Suppressor macrophage treated with lipopolysaccharide for 4 hours (primary cell): ENCODE data around the gene ATP7A.

Experiments used
- DNase-seq: peaks from one replicate; pipeline ENCODE4 v3.0.0-alpha.2; 2020

ATP7A gene

DNA sequence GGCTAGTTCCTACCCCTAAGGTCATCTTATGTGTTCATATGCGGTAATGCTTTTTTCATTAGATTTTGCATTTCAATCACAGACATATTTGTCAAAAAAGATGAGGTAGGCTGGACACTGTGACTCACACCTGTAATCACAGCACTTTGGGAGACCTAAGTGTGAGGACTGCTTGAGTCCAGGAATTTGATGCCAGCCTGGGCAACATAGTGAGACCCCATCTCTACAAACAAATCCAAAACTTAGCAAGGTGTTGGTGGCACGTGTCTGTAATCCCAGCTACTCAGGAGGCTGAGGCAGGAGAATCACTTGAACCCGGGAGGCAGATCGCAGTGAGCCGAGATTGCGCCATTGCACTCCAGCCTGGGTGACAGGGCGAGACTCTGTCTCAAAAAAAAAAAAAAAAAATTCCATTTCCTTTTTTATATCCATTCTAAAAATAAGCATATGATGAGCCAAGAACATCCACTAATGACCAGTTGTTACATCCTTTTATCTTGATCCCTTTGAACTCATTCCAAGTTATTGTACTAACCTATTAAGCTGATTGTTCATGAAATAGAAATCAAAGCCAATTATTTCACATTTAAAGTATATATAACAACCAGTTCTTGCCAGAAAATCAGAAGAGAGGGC, 35.5 kb downstream of the ATP7A start:
- DNase-seq = peak; percentile 25

GRCh38 chrX:77946571-77946970, 36.1 kb downstream of the ATP7A start:
- DNase-seq = no peak

- DNase-seq = no peak
These were observed 39.3 kb downstream of the ATP7A start for GRCh38 chrX:77949840-77950239.

- no peak for DNase-seq
These were observed 41.7 kb downstream of the ATP7A start for GRCh38 chrX:77952173-77952572.

DNA sequence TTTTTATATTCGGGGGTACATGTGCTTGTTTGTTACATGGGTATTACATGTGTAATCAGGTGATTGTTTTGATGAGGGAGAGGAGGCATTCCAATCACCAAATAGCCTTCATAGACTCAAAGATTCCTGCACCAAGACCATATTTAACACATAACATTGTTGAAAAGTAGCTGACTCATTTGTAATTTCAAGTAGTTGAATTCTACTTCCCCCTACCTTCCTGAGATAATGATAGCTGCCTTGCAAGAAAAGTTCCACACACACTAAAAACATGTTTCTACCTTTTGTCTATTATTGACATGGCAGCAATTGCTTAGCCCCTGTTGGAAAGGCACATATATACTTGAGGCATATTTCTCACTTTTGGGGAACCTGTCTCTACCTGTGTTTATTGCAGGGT, 42.8 kb downstream of the ATP7A start:
- DNase-seq = no peak

GRCh38 chrX:77953708-77954107, 43.2 kb downstream of the ATP7A start:
- DNase-seq = no peak

DNA sequence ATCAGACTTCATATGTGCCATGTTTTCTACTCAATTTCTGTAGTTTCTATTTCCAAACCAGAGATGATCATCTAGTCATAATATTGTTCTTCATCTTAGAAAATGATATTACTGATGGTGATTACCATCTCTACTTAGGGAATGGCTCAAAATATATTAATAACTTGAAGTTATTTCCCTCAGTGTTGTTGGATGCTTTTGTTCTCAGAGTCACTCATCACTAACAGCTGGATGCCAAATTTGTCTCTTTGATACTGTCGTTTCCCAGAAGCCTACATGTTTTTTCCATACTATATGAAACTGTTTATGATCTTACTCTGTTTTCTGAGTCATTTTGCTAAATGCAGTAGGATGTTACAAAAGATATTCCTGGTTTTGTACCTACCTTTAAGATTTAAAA, 50.1 kb downstream of the ATP7A start:
- DNase-seq = no peak

DNA sequence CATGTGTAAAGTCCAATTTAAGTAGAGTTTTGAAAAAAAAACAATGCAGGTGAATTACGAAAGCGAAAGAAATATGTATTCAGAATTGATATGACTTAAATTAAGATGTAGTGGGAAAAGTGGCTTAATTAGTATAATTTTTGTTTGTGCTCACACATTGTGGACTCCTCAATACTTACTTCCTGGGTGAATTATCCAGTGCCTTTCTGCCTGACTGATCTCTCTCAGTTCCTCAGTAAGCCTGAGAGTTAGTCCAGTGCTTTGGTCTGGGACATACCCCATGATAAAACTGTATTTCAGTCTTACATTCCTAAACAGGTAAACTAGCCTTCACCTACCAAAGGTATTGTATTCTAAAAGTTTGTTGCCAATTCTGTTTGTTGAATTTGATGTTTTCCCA, 50.6 kb downstream of the ATP7A start:
- no peak for DNase-seq

DNA sequence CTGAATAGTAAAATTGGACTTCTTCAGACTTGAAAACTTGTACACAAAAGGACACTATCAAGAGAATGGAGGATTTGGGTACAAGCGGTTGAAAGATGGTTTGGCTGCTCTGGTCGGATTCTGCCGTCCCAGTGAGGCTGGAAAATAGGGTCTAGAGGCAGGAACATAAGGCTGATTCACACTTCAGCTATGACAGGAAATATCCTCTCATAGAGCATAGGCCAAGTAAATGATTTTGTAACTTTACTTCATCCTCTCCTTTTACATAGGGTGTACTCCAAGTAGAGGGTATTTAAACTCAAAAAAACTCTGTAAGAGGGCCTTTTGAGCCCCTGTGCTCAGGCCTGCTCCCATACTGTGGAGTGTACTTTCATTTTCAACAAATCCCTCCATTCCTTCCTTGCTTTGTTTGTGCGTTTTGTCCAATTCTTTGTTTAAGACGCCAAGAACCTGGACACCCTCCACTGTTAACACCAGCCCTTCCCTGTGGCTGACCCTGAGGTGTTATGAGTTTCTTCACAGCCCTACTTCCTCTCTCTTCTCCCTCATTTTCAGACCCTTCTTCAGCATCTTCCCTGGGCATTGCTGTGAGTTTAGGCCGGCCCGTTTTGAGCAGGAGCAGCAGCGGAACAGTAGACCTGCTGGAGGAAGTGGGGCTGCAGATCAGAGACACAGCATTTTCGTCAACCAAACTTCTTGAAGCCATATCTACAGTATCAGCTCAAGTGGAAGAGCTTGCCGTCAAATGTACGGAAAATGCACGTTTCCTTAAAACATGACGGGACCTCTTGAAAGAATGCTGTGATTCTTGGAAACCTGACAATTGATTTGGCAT, 51.8 kb downstream of the ATP7A start:
- DNase-seq = no peak

GRCh38 chrX:77966361-77966760, 55.9 kb downstream of the ATP7A start:
- DNase-seq = no peak

GRCh38 chrX:77967631-77968030, 57.1 kb downstream of the ATP7A start:
- no peak for DNase-seq

DNA sequence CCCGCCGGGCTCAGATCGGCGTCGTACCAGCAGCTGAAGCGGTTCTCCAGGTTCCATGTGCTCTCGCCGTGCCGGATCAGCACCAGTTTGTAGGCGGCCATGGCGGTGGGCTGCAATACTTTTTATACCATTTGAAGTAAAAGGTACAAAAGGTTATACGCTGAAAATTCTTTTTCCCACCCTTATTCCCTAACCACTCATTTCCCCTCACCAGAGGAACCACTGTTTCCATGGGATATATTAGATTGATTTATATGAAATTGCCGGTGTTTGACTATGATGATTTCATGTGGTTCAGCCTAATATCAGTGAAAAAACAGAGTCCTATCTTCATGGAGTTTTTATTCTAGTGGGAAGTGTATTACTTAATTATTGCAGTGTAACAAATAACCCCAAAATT, 59.0 kb downstream of the ATP7A start, which contains the start of gene PGAM4:
Gene PGAM4 (minus strand): TSS at position 101 of the 400 bp plus-strand sequence. CDS start 0 bp downstream, at position 101.
- DNase-seq = no peak

DNA sequence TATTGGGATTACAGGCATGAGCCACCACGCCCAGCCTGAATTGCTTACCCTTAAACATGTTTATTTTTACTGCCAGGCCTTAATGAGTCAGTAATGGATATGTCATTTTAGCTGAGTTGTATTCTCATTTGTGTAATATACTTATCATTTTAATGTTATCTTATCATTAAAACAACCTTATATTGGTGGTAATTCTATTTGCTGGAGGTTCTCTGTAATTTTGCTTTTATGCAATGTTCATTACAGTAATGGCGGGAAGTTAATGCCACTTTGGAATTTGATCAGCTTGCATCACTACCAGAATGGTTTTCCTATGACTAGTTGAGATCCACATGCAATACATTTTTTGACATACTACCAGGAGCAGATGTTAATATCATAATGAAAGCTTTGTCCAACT, 65.3 kb downstream of the ATP7A start:
- DNase-seq = no peak

GRCh38 chrX:77977095-77977494, 66.6 kb downstream of the ATP7A start:
- no peak for DNase-seq

DNA sequence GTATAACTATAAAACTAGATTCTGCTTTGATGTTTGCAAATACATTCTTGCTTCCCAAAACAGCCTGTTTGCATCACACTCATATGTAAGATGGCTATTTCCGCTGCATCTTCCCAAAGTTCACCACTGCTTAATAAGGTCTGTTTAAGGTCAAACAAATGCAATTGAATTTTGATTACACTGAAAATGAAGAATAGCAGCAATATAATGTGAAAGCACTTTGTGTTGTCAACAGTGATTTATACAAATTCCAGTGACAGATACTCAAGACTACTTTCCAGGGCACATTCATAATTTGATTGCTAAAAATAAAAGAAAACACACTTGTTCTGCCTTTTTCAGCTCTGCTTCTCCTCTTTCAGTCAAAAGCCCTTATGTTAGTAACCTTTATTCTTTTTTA, 67.0 kb downstream of the ATP7A start:
- no peak for DNase-seq

GRCh38 chrX:77979870-77980269, 69.4 kb downstream of the ATP7A start:
- no peak for DNase-seq

DNA sequence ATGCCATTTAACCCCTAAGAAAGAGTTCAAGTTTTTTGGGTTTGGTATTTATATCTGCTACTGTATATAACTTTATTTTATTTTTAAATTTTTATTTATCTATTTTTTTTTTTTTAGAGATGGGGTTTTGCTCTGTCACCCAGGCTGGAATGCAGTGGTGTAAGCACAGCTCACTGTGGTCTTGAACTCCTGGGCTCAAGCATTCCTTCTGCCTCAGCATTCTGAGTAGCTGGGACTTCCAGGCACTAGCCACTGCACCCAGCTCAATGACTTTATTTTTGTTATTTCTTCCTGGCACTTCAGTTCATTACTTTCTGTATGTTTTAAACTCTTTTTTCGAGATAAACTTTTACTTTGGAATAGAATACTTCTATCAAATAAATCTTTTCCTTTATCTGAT, 101.4 kb downstream of the ATP7A start:
- no peak for DNase-seq

GRCh38 chrX:78019586-78020483, 109.3 kb downstream of the ATP7A start:
- DNase-seq = no peak

DNA sequence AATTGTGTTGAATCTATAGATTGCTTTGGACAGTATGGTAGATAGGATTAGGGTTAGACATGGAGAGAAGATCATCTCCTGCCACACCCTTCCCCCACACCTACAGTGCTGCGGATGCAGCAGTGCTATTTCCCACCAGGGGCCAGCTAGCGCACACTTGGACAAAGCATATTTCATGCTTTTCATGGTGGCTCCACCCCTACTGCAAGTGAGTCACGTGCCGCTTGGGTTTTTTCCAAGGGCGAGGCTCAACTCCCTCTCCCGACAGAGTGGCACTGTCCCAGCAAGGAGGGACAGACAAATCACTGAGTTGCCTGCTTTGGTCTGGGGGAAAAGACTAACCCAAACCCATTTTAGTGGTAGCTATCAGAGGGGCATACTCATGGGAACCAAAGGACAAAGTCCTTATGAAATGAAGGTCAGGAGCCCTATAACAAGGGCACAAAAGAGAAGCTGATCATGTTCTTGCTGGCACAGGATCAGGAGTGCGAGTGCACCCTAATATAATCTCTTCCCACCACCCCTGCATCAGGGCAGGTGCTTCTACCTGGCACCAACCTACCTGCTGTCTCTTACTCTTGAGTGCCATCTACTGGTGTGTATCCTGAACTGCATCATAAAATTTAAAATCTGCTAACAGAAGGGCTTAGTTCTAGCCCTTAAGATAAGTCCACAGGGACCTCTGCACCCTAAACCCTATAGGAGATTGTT, 114.0 kb downstream of the ATP7A start:
- DNase-seq = peak; percentile 17

DNA sequence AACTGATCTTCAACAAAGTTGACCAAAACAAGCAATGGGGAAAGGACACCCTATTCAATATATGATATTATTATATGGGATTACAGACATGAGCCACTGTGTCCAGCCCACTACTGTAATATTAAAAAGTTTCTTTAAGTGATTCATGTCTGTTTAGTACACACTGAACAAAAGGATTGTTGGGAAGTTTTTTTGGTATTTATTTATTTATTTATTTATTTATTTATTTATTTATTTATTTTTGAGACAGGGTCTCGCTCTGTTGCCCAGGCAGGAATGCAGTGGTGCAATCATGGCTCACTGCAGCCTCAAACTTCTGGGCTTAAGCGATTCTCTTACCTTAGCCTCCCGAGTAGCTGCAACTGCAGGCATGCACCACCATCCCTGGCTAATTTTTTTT, 117.3 kb downstream of the ATP7A start:
- no peak for DNase-seq

DNA sequence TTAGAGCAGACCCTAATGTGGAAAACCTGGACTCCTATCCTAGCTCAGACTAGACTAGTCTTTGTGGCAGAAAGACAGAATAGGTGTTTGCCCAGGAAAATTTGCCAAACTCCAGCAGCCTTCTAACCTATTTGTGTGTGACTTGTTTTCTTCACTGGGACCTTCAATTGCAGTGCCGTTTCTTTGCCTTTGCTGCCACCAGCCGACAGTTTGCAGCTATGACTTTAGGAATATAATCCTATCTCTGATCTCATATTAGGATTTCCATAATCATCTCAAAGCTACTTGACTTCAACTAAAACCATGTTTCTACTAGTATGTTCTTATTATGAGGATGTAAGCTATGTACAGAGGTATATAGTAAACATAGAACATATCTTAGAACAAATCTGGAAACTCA, 119.2 kb downstream of the ATP7A start:
- DNase-seq = peak; percentile 5

DNA sequence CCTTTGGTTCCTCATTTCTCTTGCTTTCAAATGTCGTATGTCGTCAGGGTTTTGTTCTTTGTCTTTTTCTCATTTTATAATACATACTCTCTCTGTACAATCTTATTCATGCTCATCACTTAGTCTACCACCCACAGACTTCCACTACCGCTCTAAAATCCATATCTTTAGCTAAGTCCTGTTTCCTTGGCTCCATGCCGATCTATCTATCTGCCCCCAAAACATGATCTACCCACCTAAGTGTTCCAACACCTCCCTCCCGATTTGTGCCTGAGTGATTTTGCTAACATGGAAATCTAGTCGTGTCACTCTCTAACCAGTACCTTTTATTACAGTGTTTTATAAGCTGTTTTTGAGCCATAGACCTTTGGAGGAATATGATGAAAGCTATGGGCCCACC, 124.6 kb downstream of the ATP7A start:
- DNase-seq = no peak

- no peak for DNase-seq
These were observed 127.4 kb downstream of the ATP7A start for GRCh38 chrX:78037881-78038280.
